HG03354 (cell line): ENCODE data around the gene CEMIP.
"Not testable (repeated sequence)": the region's sequence is repeated elsewhere in the genome, so short reads cannot be mapped to it uniquely, and the experiment has no call there.

Experiments
- ATAC-seq: cut with Tn5 transposase; IDR thresholded peaks from one replicate; pipeline ENCODE4 v1.9.1; 2021; ENCODE audit warnings: mild to moderate bottlenecking; ENCODE audit not compliant: unreplicated experiment, poor library complexity, severe bottlenecking

The CEMIP gene

DNA sequence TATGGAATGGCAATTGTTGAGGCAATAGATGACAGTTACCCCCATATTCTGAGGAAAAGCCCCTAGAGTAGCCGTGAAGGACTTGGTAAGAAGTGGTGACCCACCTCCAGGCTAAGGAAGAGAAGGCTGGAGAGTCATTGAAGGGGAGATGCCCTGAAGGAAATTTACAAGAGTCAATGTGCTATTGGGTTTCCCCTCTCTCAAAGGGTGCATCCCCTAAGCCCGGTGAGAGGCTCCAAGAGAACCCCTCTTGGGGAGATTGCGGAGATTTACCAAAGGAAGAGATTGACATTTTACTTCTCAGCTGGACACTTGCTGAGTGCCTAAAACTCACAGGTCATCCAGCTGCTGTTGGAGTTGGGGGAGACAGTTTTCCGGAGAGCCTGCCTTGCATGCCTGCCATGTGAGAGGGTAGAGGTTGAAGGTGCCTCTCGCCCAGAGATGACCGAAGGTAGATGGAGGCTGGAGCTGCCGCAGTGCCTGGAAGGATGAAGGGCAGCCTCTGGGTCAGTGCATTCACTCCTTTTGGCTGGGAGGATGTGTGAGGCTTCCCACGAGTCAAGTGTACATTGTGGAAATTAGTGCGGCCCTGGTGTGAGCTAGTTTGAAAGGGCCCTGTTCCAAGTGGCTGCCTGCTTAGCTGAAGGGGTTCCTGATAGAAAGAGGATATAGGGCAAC lies 179.8 kb downstream of the CEMIP start:
- ATAC-seq, result no peak

DNA sequence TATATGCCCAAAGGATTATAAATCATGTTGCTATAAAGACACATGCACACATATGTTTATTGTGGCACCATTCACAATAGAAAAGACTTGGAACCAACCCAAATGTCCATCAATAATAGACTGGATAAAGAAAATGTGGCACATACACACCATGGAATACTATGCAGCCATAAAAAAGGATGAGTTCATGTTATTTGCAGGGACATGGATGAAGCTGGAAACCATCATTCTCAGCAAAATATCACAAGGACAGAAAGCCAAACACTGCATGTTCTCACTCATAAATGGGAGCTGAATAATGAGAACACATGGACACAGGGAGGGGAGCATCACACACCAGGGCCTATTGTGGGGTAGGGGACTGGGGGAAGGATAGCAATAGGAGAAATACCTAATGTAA lies 186.3 kb downstream of the CEMIP start:
- not testable (repeated sequence) for ATAC-seq

DNA sequence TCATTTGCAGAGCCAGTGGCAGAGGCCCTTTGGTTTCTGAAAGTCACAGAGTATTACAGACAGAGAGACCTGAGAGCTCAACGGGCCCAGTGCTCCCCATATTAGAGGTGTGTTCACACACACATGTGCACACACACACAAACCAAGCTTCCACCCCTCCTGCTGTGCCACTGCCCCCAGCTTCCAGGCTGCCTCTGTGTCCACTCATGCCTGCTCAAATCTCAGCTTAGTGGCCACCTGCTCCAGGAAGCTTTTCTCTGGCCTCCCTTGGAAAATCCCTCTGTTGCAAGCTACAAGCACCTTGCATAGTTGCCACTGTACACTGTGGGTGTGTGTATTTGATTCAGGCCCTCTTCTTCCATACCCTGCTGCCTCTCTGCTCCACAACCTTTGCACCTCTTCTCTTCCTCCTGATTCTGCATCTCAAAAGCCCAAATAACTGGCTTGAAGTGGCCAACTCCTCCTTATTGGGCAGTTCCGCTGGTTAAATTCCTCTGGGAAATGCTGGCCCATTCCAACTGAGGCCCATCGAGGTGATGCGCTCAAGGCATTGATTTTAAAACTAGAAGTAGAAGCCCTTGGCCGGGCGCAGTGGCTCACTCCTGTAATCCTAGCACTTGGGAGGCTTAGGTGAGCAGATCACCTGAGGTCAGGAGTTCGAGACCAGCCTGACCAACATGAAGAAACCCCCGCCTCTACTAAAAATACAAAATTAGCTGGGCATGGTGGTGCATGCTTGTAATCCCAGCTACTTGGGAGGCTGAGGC lies 187.4 kb downstream of the CEMIP start:
- ATAC-seq, result no peak

DNA sequence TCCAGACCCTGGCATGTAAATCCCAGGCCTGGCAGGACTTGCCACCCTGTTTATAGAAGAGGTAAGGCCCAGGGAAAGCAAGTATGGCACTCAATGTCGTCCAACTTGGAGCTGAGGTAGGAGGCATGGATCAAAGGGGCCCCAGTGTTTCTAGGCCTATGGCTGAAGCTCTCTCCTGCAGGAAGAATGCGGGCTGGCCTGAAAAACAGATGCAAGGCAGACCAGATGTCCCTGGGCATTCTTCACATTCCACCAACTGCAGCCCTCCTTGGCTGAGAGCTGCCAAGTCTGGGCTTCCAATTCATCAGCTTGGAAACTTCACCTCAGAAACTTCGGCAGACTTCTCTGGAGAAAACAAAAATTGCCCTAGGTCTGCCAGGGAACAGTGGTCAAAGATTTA lies 188.3 kb downstream of the CEMIP start:
- no peak for ATAC-seq

DNA sequence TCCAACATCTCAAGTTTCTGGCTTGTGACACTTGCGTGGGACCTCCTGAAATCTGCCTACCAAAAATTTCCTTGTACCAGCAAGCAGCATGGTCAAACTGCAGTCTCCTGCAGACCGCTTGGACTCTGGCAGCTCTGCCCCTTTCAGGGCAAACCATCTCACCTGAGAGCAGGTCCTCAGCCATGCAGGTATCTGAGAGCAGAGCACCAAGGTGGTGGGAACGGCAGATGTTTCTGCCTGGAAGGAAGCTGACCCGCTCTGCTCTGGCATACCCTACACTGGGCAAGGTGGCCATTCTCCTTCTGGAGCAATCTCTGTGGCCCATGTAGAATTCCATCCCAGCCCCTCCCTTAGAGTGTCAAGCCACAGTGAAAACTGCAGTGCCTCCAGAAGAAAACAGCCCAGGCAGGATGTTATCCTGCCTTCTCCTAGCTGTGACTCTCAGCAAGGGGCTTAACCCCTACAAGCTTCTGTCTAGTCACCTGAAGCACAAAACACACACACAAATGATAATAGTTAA lies 188.9 kb downstream of the CEMIP start:
- ATAC-seq, result no peak

DNA sequence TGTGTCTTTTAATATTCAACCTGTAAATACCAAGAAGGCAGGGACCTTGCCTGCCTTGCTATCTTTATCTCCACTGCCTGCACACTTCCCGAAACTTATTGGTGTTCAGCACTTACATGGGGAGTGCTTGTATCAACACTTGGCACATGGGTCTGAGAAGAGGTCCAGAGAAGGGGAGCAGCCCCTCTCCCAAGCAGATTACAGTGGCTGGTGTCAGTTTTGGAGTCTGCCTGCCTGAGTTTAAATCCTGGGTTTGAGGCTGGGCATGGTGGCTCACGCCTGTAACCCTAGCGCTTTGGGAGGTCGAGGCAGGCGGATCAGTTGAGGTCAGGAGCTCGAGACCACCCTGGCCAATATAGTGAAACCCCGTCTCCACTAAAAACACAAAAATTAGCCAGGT lies 190.1 kb downstream of the CEMIP start:
- ATAC-seq, result no peak

DNA sequence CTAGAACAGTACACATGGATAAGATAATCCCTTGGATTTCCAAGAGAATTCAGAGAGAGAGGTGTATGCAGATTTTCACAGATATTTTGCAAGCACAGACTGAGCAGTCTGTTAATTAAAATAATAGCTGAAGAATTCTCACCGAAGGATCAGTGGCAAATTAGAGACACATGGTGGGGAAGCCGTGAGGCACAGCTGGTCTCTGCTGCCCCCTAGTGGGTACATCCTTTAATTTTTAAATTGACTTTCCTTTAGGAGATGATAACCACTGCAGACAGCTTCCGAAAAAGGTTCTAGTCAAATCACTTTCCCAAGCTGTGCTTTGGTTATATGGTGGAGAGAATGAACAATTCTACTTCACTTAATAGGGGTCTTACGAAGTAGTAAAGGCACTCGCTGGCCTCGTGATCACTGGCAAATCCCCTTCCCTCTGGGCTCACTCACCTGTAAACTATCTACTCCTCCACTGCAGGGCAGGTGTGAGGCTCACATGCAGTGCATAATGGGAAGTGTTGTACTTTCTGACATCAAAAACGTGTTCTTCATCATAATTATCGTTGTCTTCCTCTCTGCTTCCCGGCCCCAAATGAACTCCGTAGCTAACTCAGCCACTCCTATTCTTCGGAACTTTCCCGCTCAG lies 191.0 kb downstream of the CEMIP start:
- ATAC-seq, result peak; percentile 62

DNA sequence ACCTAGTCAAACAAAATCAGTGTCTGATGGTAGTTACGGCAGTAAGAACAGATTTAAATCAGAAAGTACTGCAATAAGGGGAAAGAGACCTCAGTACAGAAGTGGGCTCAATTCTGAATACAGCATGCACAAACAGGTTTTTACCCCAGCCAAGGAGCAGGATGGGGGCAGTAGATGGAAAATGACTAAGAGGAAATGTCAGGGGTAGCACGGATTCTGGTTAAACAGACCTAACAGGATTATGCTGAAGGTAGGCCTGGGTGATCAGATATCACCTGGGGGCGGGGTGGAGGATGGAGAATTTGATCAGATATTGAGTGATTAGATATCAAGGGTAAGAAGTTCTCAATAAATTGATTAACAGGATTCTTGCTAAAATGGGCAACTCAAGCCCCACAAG lies 191.5 kb downstream of the CEMIP start:
- no peak for ATAC-seq

DNA sequence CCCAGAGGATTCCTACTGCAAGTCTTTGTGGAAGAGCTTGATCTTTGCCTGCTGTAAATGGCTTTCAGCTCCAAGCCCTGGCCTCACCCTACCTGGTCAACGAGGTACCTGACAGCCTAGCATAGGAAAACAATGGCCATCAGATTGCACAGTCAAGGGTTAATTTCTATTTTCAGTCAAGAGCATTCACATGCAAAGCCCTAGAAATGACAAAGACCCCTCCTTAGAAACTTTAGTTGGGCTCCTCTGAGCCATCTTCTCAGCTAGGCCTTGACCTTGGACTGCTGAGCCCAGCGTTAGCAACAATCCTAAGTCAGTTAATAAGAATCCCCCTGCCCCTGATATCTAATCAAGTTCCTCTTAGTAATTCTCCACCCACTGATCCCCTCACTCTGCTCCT lies 192.0 kb downstream of the CEMIP start:
- ATAC-seq, result no peak

DNA sequence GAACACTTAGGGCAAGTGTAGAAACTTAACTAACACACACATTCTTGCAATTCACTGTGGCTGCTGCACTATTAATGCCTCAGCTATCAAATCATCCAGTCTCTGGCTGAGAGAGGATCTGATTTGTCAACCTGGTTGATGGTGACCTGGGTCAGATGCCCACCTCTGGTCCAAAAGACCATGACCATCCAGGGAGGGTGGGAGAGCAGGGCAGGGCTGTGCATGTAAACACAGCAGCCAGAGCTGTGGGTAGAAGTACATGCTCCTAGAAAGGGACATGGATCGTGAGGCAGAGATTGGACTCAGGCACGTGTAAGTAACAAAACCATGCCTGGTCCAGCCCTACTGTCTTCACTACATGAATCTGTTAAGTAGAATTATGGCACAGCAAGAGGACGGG lies 193.1 kb downstream of the CEMIP start:
- ATAC-seq, result no peak

DNA sequence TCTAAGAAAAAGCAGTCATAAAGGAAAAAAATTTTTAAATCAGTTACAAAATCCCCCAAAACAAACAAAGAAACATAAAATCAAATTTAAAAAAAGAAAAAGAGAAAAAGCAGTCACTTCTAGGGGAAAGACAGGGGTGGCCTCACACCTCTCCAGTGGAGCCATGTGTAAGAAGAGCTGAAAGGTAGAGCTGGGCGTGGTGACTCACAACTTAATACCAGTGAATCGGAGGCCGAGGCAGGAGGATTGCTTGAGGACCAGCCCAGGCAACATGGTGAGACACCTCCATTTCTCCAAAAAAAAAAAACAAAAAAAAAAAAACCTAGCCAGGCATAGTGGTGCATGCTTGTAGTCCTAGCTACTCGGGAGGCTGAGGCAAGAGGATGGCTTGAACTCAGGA lies 195.7 kb downstream of the CEMIP start:
- ATAC-seq, result no peak

DNA sequence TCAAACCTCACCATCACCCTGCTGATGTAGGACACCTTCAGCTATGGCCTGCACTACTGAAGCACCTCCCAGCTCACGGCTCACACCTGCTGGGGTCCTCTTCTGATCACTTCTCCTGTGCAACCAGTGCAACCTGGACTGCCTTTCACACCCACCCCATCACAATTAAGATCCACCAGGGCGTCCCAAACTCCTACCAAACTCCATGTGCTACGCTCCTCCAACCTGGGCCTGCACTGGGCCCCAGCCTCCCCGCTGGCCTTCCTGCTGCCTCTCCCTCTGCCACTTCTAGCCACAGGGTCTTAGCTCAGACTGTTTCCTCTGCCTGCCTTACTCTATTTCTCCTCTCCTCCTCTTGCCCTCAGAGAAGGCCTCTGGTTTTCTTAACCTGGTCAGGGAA lies 197.7 kb downstream of the CEMIP start:
- no peak for ATAC-seq

DNA sequence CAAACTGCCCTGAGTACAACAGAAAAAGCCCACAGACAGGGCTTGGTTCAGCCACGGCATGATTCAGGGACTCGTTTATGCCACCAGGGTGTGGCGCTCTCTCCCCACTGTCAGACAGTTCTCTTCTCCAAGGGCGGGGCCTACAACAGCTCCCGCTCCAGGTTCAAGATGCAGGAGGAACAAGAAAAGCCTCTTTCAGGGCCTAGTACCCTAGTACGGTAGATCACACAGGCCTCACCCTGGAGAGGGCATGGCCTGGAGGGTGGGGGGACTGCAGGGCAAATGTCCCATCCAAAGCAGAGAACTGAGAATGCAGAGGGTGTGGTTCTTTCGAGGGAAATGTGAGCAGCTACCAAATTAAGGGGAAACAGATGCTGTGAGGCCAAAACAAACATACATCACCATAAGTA lies 198.5 kb downstream of the CEMIP start:
- ATAC-seq, result no peak

DNA sequence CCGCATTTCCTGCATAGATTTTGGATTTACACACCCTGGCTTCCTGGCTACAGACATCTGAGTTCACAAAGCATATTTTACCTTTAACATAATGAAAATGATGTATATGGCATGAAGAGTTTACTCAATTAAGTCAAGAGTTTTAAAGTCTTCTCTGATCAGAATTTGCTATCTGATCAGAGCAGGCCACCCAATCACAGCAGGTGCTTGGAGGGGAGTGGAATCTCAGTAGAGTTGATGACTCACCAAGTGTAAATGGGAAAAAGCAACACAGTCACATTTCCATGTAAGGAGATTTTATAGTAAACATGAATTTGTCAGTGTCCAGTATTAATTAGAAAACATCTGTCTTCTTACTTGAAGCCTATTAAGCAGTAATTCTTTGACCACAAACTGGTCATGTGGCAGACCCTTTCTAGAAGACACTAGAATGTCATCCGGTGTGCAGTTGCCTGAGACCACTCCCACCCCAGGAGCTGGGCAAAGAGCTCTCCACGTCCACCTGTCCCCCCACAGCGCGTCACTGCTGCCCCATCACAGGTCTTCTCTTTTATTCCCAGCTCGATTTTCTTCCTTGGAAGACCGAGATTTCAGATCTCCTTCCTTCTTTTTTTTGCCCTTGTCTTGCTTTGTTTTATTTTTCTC lies 199.6 kb downstream of the CEMIP start:
- ATAC-seq, result no peak

DNA sequence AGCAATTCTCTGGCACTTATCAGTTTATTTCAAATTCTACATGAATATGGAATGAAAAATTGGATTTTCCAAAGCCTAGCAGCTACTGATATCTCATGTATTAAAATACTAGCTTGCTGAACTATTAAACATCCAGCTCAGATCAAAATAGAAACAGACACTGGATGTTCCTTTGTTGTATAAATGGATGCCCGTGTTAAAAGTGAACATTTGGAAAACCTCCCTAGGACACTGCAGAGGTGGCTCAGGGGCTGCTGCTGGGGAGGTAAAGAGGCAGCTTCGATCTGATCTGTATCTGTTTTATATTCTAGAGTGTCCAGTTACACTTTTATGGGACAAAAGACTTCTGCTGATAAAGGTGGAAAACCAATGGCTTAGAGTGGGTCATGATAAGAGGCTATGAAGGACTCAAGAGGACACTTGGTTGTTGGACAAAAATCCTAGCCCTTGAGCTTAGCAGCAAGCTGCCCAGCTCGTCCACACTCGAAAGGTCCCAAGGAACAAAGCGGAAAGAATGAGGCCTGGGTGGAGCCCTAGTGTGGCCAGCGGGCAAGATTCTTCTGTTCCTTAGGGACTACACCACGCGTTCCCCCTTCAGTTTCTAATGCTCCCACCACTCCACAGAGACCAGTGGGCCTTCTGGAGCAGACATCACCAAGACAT lies 200.5 kb downstream of the CEMIP start:
- no peak for ATAC-seq

DNA sequence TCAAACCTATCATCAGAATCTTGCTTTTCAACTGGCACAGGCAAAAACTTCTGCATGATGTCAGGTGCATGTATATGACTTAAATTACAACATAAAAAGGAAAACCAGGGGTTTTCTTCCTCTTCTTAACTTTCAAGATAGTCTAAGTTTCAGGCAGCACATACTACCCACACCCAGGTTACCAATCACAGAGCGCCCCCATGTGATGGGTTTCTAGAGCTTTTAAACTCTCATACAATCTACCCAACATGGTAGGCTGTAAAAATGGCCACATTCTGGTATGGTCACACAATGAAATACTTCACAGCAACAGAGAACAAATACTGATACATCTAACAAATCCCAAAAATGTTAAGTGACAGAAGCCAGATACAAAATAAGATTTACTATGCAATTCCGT lies 203.0 kb downstream of the CEMIP start:
- ATAC-seq, result no peak

DNA sequence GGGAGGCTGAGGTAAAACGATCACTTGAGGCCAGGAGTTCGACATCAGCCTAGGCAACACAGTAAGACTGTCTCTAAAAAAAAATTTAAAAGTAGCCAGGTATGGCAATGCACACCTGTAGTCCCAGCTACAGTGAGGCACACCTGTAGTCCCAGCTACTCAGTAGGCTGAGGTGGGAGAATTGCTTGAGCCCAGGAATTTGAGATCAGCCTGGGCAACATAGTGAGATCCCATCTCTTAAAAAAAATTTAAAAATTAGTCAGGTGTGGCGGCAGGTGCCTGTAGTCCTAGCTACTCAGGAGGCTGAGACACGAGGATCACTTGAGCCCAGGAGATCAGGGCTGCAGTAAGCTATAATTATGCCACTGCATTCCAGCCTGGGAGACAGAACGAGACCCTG lies 203.7 kb downstream of the CEMIP start:
- no peak for ATAC-seq

DNA sequence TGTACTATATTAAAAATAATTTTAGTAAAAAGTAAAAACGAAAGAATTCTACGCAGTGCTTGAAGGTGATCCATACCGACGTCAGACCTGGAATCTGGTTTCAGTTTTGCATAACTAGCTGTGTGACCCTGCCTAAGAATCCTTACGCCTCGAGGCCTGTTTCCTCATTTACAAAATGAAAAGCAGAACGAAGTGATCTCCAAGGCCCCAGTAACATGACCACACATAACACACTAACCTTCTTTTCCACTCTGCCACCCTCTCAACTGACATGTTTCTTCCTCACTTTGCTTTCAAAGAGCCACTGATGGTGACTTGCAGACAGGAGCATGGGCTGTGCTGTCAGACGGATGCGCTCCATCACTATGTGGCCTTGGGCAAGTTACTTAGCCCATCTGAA lies 205.7 kb downstream of the CEMIP start:
- no peak for ATAC-seq

DNA sequence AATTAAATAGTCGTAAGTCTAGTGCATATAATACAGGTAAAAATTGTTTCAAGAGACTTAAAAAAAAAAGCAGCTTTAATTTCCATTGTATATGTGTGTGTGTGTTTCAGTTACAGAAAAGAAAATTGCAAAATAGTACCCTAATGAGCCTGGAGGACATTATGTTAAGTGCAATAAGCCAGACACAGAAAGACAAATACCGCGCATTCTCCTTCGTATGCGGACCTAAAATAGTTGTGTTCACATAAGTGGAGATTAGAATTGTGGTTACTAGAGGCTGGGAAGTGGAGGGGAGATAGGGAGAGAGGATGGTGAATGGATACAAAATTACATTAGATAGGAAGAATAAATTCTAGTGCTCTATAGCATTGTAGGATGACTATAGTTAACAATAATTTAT lies 206.8 kb downstream of the CEMIP start:
- no peak for ATAC-seq

DNA sequence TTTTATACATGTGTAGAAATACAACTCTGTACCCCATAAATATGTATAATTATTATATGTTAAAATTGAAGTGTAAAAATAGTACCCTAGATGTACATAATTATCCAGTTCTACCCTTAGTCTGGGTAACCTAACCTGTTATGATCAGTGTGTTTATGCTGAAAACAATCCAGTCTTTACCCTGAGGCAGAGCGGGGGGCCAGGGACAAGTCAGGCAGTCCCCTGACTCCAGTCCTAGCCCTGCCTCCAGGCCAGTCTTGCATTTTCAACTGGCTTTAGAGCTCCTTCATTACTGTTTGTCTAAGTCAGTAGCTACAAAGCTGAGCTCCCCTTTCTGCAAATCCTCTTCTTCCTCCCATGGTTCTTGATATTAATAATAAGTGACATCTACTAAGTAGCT lies 207.3 kb downstream of the CEMIP start:
- no peak for ATAC-seq
